Mesodermal cell (in vitro differentiated cells): ENCODE data around the gene CCDC136.

Experiments used
- H3K27ac ChIP-seq: 2 replicates; pipeline ENCODE4 v1.7.0; 2013; ENCODE audit warnings: mild to moderate bottlenecking, low read depth, low read length, moderate library complexity; ENCODE audit not compliant: severe bottlenecking
- H3K36me3 ChIP-seq: 2 replicates; pipeline ENCODE4 v1.7.1; 2013; ENCODE audit warnings: mild to moderate bottlenecking, low read length, moderate library complexity; ENCODE audit not compliant: control insufficient read depth, insufficient read depth
- H3K4me1 ChIP-seq: one replicate; pipeline ENCODE4 v1.7.1; 2013; ENCODE audit warnings: mild to moderate bottlenecking, low read length; ENCODE audit not compliant: insufficient read depth, control insufficient read depth, poor library complexity, severe bottlenecking
- H3K4me3 ChIP-seq: 2 replicates; pipeline ENCODE4 v1.7.0; 2013; ENCODE audit warnings: low read length, control low read depth, mild to moderate bottlenecking; ENCODE audit not compliant: insufficient read depth, poor library complexity, severe bottlenecking; ENCODE audit errors: extremely low read depth
- H3K9me3 ChIP-seq: 2 replicates; pipeline ENCODE4 v1.7.1; 2013; ENCODE audit warnings: mild to moderate bottlenecking, low read length, moderate library complexity; ENCODE audit not compliant: control insufficient read depth
- WGBS, 2 experiments: methylation state at CpG; one replicate each; pipeline ENCODE4 v1.1.5; 2013; ENCODE audit warnings: missing lambda C conversion rate in 2 of 2; ENCODE audit not compliant: insufficient coverage in 2 of 2; 5-methylcytosine and 5-hydroxymethylcytosine counted together

CCDC136 gene

GRCh38 chr7:128847721-128848211 lies 56.0 kb downstream of the CCDC136 start:
- H3K36me3 ChIP-seq = peaks cover 99% of the 10 kb centered on the region

GRCh38 chr7:128848289-128849155 lies 56.8 kb downstream of the CCDC136 start:
- Histone ChIP-seq H3K27ac (no peak overlapping the region), H3K4me3 (no peak overlapping the region), H3K9me3 (no peaks in the 10 kb centered on the region), H3K36me3 (peaks cover 99% of the 10 kb centered on the region), H3K4me1 (no peaks in the 10 kb centered on the region)
- 96 to 97% methylated on average over 22 to 26 of the region's 31 CpGs for WGBS, 2 experiments

More at GRCh38 chr7:128847721-128848211, 56.0 kb downstream of the CCDC136 start:
- H3K4me3 ChIP-seq = no peak overlapping the region
- 96 to 98% methylated on average over 13 to 15 of the region's 17 CpGs for WGBS, 2 experiments
- no peak overlapping the region for H3K27ac ChIP-seq
- H3K9me3 ChIP-seq = no peaks in the 10 kb centered on the region
- no peaks in the 10 kb centered on the region for H3K4me1 ChIP-seq

- WGBS, 2 experiments = 95 to 98% methylated on average over 14 to 15 of the region's 16 CpGs
- H3K4me1 ChIP-seq = no peaks in the 10 kb centered on the region
- H3K36me3 ChIP-seq = peaks cover 99% of the 10 kb centered on the region
- H3K4me3 ChIP-seq = no peak overlapping the region
- no peak overlapping the region for H3K27ac ChIP-seq
- no peaks in the 10 kb centered on the region for H3K9me3 ChIP-seq
Measured at GRCh38 chr7:128849156-128849515, 57.4 kb downstream of the CCDC136 start.

- WGBS, 2 experiments = 98 to 99% methylated on average over 10 to 15 of the region's 18 CpGs
- Histone ChIP-seq H3K27ac (no peak overlapping the region), H3K9me3 (no peaks in the 10 kb centered on the region), H3K4me1 (no peaks in the 10 kb centered on the region), H3K4me3 (no peak overlapping the region), H3K36me3 (peaks cover 99% of the 10 kb centered on the region)
Measured at GRCh38 chr7:128849804-128850490, 58.2 kb downstream of the CCDC136 start.

GRCh38 chr7:128852537-128853254 lies 60.9 kb downstream of the CCDC136 start:
- H3K9me3 ChIP-seq = no peaks in the 10 kb centered on the region
- H3K4me3 ChIP-seq = no peak overlapping the region
- peaks cover 93% of the 10 kb centered on the region for H3K36me3 ChIP-seq
- H3K4me1 ChIP-seq = no peaks in the 10 kb centered on the region
- no peak overlapping the region for H3K27ac ChIP-seq
- WGBS, 2 experiments = 94 to 96% methylated on average over 27 to 28 of the region's 28 CpGs

GRCh38 chr7:128853799-128854198 lies 62.0 kb downstream of the CCDC136 start:
- peaks cover 86% of the 10 kb centered on the region for H3K36me3 ChIP-seq
- 95 to 98% methylated on average over 15 of the region's 23 CpGs for WGBS, 2 experiments

GRCh38 chr7:128854396-128854795 lies 62.6 kb downstream of the CCDC136 start:
- whole genome bisulfite sequencing, 2 experiments = 95 to 97% methylated on average over 21 of the region's 21 CpGs

More at GRCh38 chr7:128853799-128854198, 62.0 kb downstream of the CCDC136 start:
- Histone ChIP-seq H3K4me1 (no peaks in the 10 kb centered on the region), H3K9me3 (no peaks in the 10 kb centered on the region), H3K27ac (no peak overlapping the region), H3K4me3 (no peak overlapping the region)

GRCh38 chr7:128855559-128855958 lies 63.8 kb downstream of the CCDC136 start:
- H3K36me3 ChIP-seq = peaks cover 75% of the 10 kb centered on the region
- 93 to 97% methylated on average over 3 of the region's 3 CpGs for WGBS, 2 experiments

More at GRCh38 chr7:128854396-128854795, 62.6 kb downstream of the CCDC136 start:
- Histone ChIP-seq H3K4me3 (no peak overlapping the region), H3K9me3 (no peaks in the 10 kb centered on the region), H3K4me1 (no peaks in the 10 kb centered on the region), H3K27ac (no peak overlapping the region), H3K36me3 (peaks cover 86% of the 10 kb centered on the region)

GRCh38 chr7:128856001-128856718 lies 64.4 kb downstream of the CCDC136 start:
- H3K27ac ChIP-seq = no peak overlapping the region
- H3K4me1 ChIP-seq = no peaks in the 10 kb centered on the region
- peaks cover 69% of the 10 kb centered on the region for H3K36me3 ChIP-seq
- no peak overlapping the region for H3K4me3 ChIP-seq
- 92 to 95% methylated on average over 13 to 15 of the region's 17 CpGs for WGBS, 2 experiments
- no peaks in the 10 kb centered on the region for H3K9me3 ChIP-seq

More at GRCh38 chr7:128855559-128855958, 63.8 kb downstream of the CCDC136 start:
- Histone ChIP-seq H3K9me3 (no peaks in the 10 kb centered on the region), H3K4me3 (no peak overlapping the region), H3K4me1 (no peaks in the 10 kb centered on the region), H3K27ac (no peak overlapping the region)
